NCI-H1105 (cell line): ENCODE data around the gene TECPR2.
A peak's percentile ranks its signal among the peaks of the same experiment; 100 is the strongest.
"Not testable (repeated sequence)": the region's sequence is repeated elsewhere in the genome, so short reads cannot be mapped to it uniquely, and the experiment has no call there.

Source experiments
- DNase-seq: peaks from one replicate; lab custom pipeline; 2025; lab: John Stamatoyannopoulos, UW

Gene TECPR2

GRCh38 chr14:102362545-102363181 is at the start of gene TECPR2, which contains the start of gene CINP:
TECPR2 (plus strand) TSS chr14:102362941; CDS start chr14:102376722, 13,781 bp downstream.
CINP (minus strand) TSS chr14:102362890; CDS start chr14:102362851, 39 bp downstream.
- peak; percentile 95 for DNase-seq

- peak; percentile 66 for DNase-seq
Observed at GRCh38 chr14:102314242-102315011, 48.3 kb upstream of the TECPR2 start.

GRCh38 chr14:102315121-102315520 is 47.6 kb upstream of the TECPR2 start:
- no peak for DNase-seq

GRCh38 chr14:102316338-102316742 is 46.4 kb upstream of the TECPR2 start:
- DNase-seq: peak; percentile 38

GRCh38 chr14:102316743-102317563 is 45.8 kb upstream of the TECPR2 start:
- DNase-seq: peak; percentile 92

- no peak for DNase-seq
Observed at GRCh38 chr14:102317564-102318248, 45.0 kb upstream of the TECPR2 start.

GRCh38 chr14:102318781-102319276 is 43.9 kb upstream of the TECPR2 start:
- no peak for DNase-seq

GRCh38 chr14:102319351-102320032 is 43.2 kb upstream of the TECPR2 start, which contains the start of gene ZNF839:
ZNF839 (plus strand) TSS chr14:102319746; CDS start chr14:102319766, 20 bp downstream.
- peak; percentile 83 for DNase-seq

GRCh38 chr14:102320033-102320660 is 42.6 kb upstream of the TECPR2 start:
- DNase-seq: peak; percentile 9

- no peak for DNase-seq
Observed at GRCh38 chr14:102320671-102321455, 41.9 kb upstream of the TECPR2 start.

GRCh38 chr14:102321456-102322422 is 41.0 kb upstream of the TECPR2 start:
- no peak for DNase-seq

- peak; percentile 18 for DNase-seq
Observed at GRCh38 chr14:102323102-102323501, 39.6 kb upstream of the TECPR2 start.

- DNase-seq: no peak
Observed at GRCh38 chr14:102325791-102326345, 36.9 kb upstream of the TECPR2 start.

- DNase-seq: no peak
Observed at GRCh38 chr14:102326583-102326982, 36.2 kb upstream of the TECPR2 start.

- not testable (repeated sequence) for DNase-seq
Observed at GRCh38 chr14:102329381-102329780, 33.4 kb upstream of the TECPR2 start.

GRCh38 chr14:102330806-102331205 is 31.9 kb upstream of the TECPR2 start:
- DNase-seq: no peak

- DNase-seq: no peak
Observed at GRCh38 chr14:102333390-102333789, 29.4 kb upstream of the TECPR2 start.
